WTC11 (cell line): ENCODE data around the gene RCBTB1. TPM values are rescaled to one million over a fixed set of nuclear protein-coding genes. Genes with fewer than 3 reads are reported as not detected.

Experiments used
- ATAC-seq: fragments of 200-7000 bp; cut with Tn5 transposase; 2 replicates; pipeline ENCODE4 v1.10.0; 2021; ENCODE audit warnings: mild to moderate bottlenecking, moderate library complexity
- CTCF ChIA-PET: fragments of 300-600 bp; sonication (Branson Sonifier 250); formaldehyde crosslinking; loops from one replicate; lab custom pipeline; 2021; ENCODE audit warnings: antibody characterized with exemption; lab: Charles Lee
- POLR2A ChIA-PET: fragments of 350-600 bp; sonication (Branson Sonifier 250); formaldehyde crosslinking; loops from one replicate; lab custom pipeline; 2021; ENCODE audit warnings: antibody characterized with exemption; lab: Charles Lee
- DNase-seq: peaks from one replicate; pipeline ENCODE4 v3.0.0; 2021; ENCODE audit warnings: low spot score
- H3K27ac Mint-ChIP-seq: 2 replicates; pipeline ENCODE4 v1.8.0; 2021; ENCODE audit warnings: mixed read lengths
- H3K27me3 Mint-ChIP-seq: 2 replicates; pipeline ENCODE4 v1.8.0; 2021; ENCODE audit warnings: low read depth, mild to moderate bottlenecking, moderate library complexity, mixed read lengths
- H3K36me3 Mint-ChIP-seq: 2 replicates; pipeline ENCODE4 v1.8.0; 2021; ENCODE audit warnings: mixed read lengths
- H3K4me1 Mint-ChIP-seq: 2 replicates; pipeline ENCODE4 v1.8.0; 2022; ENCODE audit warnings: mixed read lengths
- H3K4me3 Mint-ChIP-seq: 2 replicates; pipeline ENCODE4 v1.8.0; 2021; ENCODE audit warnings: mild to moderate bottlenecking, moderate library complexity, mixed read lengths
- H3K9me3 Mint-ChIP-seq: 2 replicates; pipeline ENCODE4 v1.8.0; 2021; ENCODE audit warnings: mixed read lengths
- AFF4 ChIP-seq: sonication (generic); formaldehyde crosslinking; IDR thresholded peaks from 2 replicates; pipeline ENCODE4 v1.8.1; 2023; ENCODE audit warnings: mild to moderate bottlenecking, missing genetic modification reagents, borderline replicate concordance
- ATF2 ChIP-seq: sonication (generic); formaldehyde crosslinking; IDR thresholded peaks from 2 replicates; pipeline ENCODE4 v1.8.1; 2022; ENCODE audit warnings: low read depth, missing genetic modification reagents, borderline replicate concordance
- CREB1 ChIP-seq: sonication (generic); formaldehyde crosslinking; IDR thresholded peaks from 2 replicates; pipeline ENCODE4 v1.8.0; 2023; ENCODE audit warnings: mild to moderate bottlenecking, missing genetic modification reagents
- E2F5 ChIP-seq: sonication (generic); formaldehyde crosslinking; IDR thresholded peaks from 2 replicates; pipeline ENCODE4 v1.8.1; 2022; ENCODE audit warnings: mild to moderate bottlenecking, moderate library complexity, missing genetic modification reagents
- FOXK1 ChIP-seq: sonication (generic); formaldehyde crosslinking; IDR thresholded peaks from 2 replicates; pipeline ENCODE4 v1.8.0; 2022; ENCODE audit warnings: mild to moderate bottlenecking, moderate library complexity, missing genetic modification reagents
- FOXP1 ChIP-seq: sonication (generic); formaldehyde crosslinking; IDR thresholded peaks from 2 replicates; pipeline ENCODE4 v1.8.0; 2022; ENCODE audit warnings: missing genetic modification reagents, mild to moderate bottlenecking, moderate library complexity, borderline replicate concordance
- GTF2I ChIP-seq: fragments of 250-450 bp; sonication (Bioruptor Pico); conservative IDR thresholded peaks from 2 replicates; pipeline ENCODE4 v1.4.0; 2021; ENCODE audit warnings: mild to moderate bottlenecking
- JUN ChIP-seq: sonication (generic); formaldehyde crosslinking; IDR thresholded peaks from 2 replicates; pipeline ENCODE4 v1.8.0; 2023; ENCODE audit warnings: mild to moderate bottlenecking, missing genetic modification reagents
- OVOL2 ChIP-seq: fragments of 250-450 bp; sonication (Bioruptor Pico); IDR thresholded peaks from 2 replicates; pipeline ENCODE4 v1.9.0; 2021; ENCODE audit warnings: mild to moderate bottlenecking, borderline replicate concordance
- SMAD4 ChIP-seq: sonication (generic); formaldehyde crosslinking; IDR thresholded peaks from 2 replicates; pipeline ENCODE4 v1.8.0; 2022; ENCODE audit warnings: mild to moderate bottlenecking, missing genetic modification reagents
- SOX15 ChIP-seq: fragments of 250-450 bp; sonication (Bioruptor Pico); IDR thresholded peaks from 2 replicates; pipeline ENCODE4 v1.9.0; 2021; ENCODE audit warnings: mild to moderate bottlenecking
- TCF7 ChIP-seq: sonication (generic); formaldehyde crosslinking; IDR thresholded peaks from 2 replicates; pipeline ENCODE4 v1.8.0; 2022; ENCODE audit warnings: mild to moderate bottlenecking, low read depth, missing genetic modification reagents, moderate library complexity
- USF1 ChIP-seq: sonication (generic); formaldehyde crosslinking; IDR thresholded peaks from 2 replicates; pipeline ENCODE4 v1.8.0; 2022; ENCODE audit warnings: mild to moderate bottlenecking, missing genetic modification reagents
- ZNF121 ChIP-seq: sonication (generic); formaldehyde crosslinking; IDR thresholded peaks from 2 replicates; pipeline ENCODE4 v1.8.0; 2023; ENCODE audit warnings: missing genetic modification reagents
- ZNF219 ChIP-seq: sonication (generic); formaldehyde crosslinking; IDR thresholded peaks from 2 replicates; pipeline ENCODE4 v1.8.0; 2023; ENCODE audit warnings: missing genetic modification reagents, mild to moderate bottlenecking, borderline replicate concordance
- ZNF317 ChIP-seq: sonication (generic); formaldehyde crosslinking; IDR thresholded peaks from 2 replicates; pipeline ENCODE4 v1.8.1; 2023; ENCODE audit warnings: low read depth, mild to moderate bottlenecking, moderate library complexity, missing genetic modification reagents, borderline replicate concordance
- total RNA-seq: library from RNA; stranded (reverse); gene quantifications from 3 replicates; pipeline ENCODE4 v1.2.3, GENCODE V29; 2021
- TF ChIP-seq, protein P1 (sequence below): sonication (generic); formaldehyde crosslinking; IDR thresholded peaks from 2 replicates; pipeline ENCODE4 v1.8.1; 2022; ENCODE audit warnings: missing genetic modification reagents, borderline replicate concordance
- TF ChIP-seq, protein P2 (sequence below): sonication (generic); formaldehyde crosslinking; IDR thresholded peaks from 2 replicates; pipeline ENCODE4 v1.8.1; 2023; ENCODE audit warnings: mild to moderate bottlenecking, missing genetic modification reagents

Gene RCBTB1
- total RNA-seq, 1 experiment from 2014 or later = 31.3 TPM

DNA sequence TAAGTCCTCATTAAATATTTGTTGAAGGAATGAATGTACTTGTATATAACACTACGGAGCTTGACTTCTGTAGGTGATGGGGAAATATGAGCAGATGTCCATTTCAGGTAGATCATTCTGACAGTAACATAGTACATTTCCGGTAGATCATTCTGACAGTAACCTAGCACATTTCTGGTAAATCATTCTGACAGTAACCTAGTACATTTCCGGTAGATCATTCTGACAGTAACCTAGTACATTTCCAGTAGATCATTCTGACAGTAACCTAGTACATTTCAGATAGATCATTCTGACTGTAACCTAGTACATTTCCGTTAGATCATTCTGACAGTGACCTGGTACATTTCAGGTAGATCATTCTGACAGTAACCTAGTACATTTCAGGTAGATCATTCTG, 87.2 kb downstream of the RCBTB1 start:
- Mint-ChIP-seq H3K9me3 (no peaks in the 10 kb centered on the region), H3K27ac (no peak overlapping the region), H3K4me3 (no peak overlapping the region), H3K36me3 (no peaks in the 10 kb centered on the region), H3K27me3 (no peaks in the 10 kb centered on the region), H3K4me1 (peaks cover 3% of the 10 kb centered on the region; the same call in 1 of the 2 replicates)
- TF ChIP-seq E2F5 (CRISPR knock-in tag) = no peak
- TF ChIP-seq AFF4 (CRISPR knock-in tag) = no peak
- TF ChIP-seq ZNF317 = no peak
- TF ChIP-seq SOX15 = no peak
- TF ChIP-seq JUN (CRISPR knock-in tag) = no peak
- no peak for TF ChIP-seq ZNF121 (CRISPR knock-in tag)
- no peak for TF ChIP-seq OVOL2 (CRISPR knock-in tag)
- no peak for TF ChIP-seq TCF7 (CRISPR knock-in tag)
- TF ChIP-seq USF1 (CRISPR knock-in tag) = no peak
- no peak for TF ChIP-seq FOXP1 (CRISPR knock-in tag)
- TF ChIP-seq ATF2 = no peak
- TF ChIP-seq, protein P1, sequence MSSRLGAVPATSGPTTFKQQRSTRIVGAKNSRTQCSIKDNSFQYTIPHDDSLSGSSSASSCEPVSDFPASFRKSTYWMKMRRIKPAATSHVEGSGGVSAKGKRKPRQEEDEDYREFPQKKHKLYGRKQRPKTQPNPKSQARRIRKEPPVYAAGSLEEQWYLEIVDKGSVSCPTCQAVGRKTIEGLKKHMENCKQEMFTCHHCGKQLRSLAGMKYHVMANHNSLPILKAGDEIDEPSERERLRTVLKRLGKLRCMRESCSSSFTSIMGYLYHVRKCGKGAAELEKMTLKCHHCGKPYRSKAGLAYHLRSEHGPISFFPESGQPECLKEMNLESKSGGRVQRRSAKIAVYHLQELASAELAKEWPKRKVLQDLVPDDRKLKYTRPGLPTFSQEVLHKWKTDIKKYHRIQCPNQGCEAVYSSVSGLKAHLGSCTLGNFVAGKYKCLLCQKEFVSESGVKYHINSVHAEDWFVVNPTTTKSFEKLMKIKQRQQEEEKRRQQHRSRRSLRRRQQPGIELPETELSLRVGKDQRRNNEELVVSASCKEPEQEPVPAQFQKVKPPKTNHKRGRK (CRISPR knock-in tag) = no peak
- TF ChIP-seq, protein P2, sequence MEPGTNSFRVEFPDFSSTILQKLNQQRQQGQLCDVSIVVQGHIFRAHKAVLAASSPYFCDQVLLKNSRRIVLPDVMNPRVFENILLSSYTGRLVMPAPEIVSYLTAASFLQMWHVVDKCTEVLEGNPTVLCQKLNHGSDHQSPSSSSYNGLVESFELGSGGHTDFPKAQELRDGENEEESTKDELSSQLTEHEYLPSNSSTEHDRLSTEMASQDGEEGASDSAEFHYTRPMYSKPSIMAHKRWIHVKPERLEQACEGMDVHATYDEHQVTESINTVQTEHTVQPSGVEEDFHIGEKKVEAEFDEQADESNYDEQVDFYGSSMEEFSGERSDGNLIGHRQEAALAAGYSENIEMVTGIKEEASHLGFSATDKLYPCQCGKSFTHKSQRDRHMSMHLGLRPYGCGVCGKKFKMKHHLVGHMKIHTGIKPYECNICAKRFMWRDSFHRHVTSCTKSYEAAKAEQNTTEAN = no peak
- TF ChIP-seq GTF2I (CRISPR knock-in tag) = no peak
- no peak for TF ChIP-seq ZNF219 (CRISPR knock-in tag)
- no peak for TF ChIP-seq SMAD4 (CRISPR knock-in tag)
- TF ChIP-seq CREB1 = no peak
- no peak for TF ChIP-seq FOXK1 (CRISPR knock-in tag)
- DNase-seq (no peak), ATAC-seq (no peak)
- CTCF ChIA-PET = no interaction called here
- POLR2A ChIA-PET = no interaction called here
